ENCODE measurements around the gene UQCR10.

UQCR10 gene

DNA sequence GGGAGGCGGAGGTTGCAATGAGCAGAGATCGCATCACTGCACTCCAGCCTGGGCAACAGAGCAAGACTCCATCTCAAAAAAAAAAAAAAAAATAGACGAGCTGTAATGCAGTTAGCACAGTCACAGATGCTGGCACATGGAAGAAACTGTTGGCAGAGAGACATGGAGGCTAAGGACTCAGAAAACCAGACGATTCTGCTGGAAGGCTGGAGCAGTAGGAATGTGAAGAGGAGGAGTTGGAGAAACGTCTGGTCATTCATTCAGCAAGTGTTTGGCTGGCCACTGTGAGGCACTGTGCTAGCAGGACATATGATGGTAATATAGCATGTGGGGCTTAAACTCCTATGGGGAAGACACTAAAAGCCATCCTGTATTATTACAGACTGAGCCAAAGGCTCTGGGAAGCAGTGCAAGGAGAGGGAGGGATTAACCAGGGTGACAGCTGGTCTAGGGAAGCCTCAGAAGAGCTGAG, 5.0 kb downstream of the UQCR10 start:
- no peak overlapping the region for H3K4me3 ChIP-seq (replicated peaks; ENCODE audit: insufficient read depth, low read length)
- no peak for TF ChIP-seq GABPA (IDR thresholded peaks at IDR 0.05; ENCODE audit: low read depth)
- TF ChIP-seq, protein P1, sequence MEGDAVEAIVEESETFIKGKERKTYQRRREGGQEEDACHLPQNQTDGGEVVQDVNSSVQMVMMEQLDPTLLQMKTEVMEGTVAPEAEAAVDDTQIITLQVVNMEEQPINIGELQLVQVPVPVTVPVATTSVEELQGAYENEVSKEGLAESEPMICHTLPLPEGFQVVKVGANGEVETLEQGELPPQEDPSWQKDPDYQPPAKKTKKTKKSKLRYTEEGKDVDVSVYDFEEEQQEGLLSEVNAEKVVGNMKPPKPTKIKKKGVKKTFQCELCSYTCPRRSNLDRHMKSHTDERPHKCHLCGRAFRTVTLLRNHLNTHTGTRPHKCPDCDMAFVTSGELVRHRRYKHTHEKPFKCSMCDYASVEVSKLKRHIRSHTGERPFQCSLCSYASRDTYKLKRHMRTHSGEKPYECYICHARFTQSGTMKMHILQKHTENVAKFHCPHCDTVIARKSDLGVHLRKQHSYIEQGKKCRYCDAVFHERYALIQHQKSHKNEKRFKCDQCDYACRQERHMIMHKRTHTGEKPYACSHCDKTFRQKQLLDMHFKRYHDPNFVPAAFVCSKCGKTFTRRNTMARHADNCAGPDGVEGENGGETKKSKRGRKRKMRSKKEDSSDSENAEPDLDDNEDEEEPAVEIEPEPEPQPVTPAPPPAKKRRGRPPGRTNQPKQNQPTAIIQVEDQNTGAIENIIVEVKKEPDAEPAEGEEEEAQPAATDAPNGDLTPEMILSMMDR (IDR thresholded peaks at IDR 0.05; ENCODE audit: insufficient read depth, low read length): peak; percentile 24
- H3K27me3 ChIP-seq (ENCODE audit: insufficient read depth, poor library complexity, severe bottlenecking): no peaks in the 10 kb centered on the region
- H3K27ac ChIP-seq (replicated peaks): no peak overlapping the region
- peak in 1 of 2 experiments; percentile 30 for DNase-seq (ENCODE audit: low read depth in 1 of 2, low spot score in 1 of 2)

DNA sequence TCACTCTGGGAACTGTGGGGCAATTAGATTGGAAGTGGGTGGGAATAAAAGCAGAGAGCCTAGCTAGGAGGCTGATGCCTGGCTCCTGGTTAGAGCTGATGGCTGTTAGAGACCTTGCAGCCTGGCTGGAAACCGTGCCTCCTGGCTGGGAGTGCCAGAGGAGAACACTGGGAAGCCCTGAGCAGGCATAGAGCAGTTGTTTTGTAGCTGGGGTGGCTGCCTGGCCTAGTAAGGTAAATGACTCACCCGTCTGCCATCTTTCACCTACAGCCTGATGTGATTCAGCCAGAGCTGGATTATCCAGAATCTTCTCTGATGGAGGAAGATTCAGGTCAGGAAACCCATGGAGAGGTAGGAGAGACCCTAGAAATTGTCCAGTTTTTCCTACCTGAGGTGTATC, 6.1 kb downstream of the UQCR10 start:
- DNase-seq (ENCODE audit: low read depth in 1 of 2, low spot score in 1 of 2): no peak
- Histone ChIP-seq H3K4me3 (replicated peaks; ENCODE audit: insufficient read depth, low read length) (no peak overlapping the region), H3K27me3 (ENCODE audit: insufficient read depth, poor library complexity, severe bottlenecking) (no peaks in the 10 kb centered on the region), H3K27ac (replicated peaks) (no peak overlapping the region)
- TF ChIP-seq SPI1 (IDR thresholded peaks at IDR 0.05; ENCODE audit: borderline replicate concordance, low read depth) (no peak), GABPA (IDR thresholded peaks at IDR 0.05; ENCODE audit: low read depth) (no peak)
- TF ChIP-seq, protein P2, sequence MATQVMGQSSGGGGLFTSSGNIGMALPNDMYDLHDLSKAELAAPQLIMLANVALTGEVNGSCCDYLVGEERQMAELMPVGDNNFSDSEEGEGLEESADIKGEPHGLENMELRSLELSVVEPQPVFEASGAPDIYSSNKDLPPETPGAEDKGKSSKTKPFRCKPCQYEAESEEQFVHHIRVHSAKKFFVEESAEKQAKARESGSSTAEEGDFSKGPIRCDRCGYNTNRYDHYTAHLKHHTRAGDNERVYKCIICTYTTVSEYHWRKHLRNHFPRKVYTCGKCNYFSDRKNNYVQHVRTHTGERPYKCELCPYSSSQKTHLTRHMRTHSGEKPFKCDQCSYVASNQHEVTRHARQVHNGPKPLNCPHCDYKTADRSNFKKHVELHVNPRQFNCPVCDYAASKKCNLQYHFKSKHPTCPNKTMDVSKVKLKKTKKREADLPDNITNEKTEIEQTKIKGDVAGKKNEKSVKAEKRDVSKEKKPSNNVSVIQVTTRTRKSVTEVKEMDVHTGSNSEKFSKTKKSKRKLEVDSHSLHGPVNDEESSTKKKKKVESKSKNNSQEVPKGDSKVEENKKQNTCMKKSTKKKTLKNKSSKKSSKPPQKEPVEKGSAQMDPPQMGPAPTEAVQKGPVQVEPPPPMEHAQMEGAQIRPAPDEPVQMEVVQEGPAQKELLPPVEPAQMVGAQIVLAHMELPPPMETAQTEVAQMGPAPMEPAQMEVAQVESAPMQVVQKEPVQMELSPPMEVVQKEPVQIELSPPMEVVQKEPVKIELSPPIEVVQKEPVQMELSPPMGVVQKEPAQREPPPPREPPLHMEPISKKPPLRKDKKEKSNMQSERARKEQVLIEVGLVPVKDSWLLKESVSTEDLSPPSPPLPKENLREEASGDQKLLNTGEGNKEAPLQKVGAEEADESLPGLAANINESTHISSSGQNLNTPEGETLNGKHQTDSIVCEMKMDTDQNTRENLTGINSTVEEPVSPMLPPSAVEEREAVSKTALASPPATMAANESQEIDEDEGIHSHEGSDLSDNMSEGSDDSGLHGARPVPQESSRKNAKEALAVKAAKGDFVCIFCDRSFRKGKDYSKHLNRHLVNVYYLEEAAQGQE (IDR thresholded peaks at IDR 0.05; ENCODE audit: insufficient replicate concordance, low read depth): no peak
- TF ChIP-seq, protein P1 (IDR thresholded peaks at IDR 0.05; ENCODE audit: insufficient read depth, low read length): no peak

DNA sequence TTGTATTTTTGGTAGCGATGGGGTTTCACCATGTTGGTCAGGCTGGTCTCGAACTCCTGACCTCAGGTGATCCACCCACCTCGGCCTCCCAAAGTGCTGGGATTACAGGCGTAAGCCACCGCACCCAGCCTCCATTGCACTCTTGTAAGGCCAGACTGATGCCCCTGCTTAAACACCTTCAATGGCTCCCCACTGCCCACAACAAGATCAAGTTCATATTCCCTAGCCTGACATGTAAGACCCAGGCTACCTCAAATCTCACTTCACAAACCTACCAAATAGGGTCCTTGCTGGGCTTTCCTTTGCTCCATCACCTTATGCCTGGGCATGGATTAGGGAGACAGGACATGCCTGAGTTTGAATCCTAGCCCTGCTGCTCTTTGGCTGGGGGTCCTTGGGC, 13.1 kb downstream of the UQCR10 start:
- Histone ChIP-seq H3K27ac (replicated peaks) (no peak overlapping the region), H3K4me3 (replicated peaks; ENCODE audit: insufficient read depth, low read length) (no peak overlapping the region), H3K27me3 (ENCODE audit: insufficient read depth, poor library complexity, severe bottlenecking) (no peaks in the 10 kb centered on the region)
- no peak for DNase-seq (ENCODE audit: low read depth in 1 of 2, low spot score in 1 of 2)
- TF ChIP-seq, protein P2 (IDR thresholded peaks at IDR 0.05; ENCODE audit: insufficient replicate concordance, low read depth): no peak
- no peak for TF ChIP-seq GABPA (IDR thresholded peaks at IDR 0.05; ENCODE audit: low read depth)
- TF ChIP-seq SPI1 (IDR thresholded peaks at IDR 0.05; ENCODE audit: borderline replicate concordance, low read depth): no peak
- TF ChIP-seq, protein P1 (IDR thresholded peaks at IDR 0.05; ENCODE audit: insufficient read depth, low read length): no peak
- TF ChIP-seq POLR2AphosphoS5 (IDR thresholded peaks at IDR 0.05; ENCODE audit: low read depth): no peak
